ENCODE results near the gene DUS1L. TPM values are rescaled to one million over a fixed set of nuclear protein-coding genes. Genes with fewer than 3 reads are reported as not detected.
A peak's percentile ranks its signal among the peaks of the same experiment; 100 is the strongest.
"Not testable (repeated sequence)": the region's sequence is repeated elsewhere in the genome, so short reads cannot be mapped to it uniquely, and the experiment has no call there.

The DUS1L gene
- total RNA-seq, 2 experiments from 2014 or later, result 132 to 133 TPM

GRCh38 chr17:82042649-82043048, 23.0 kb downstream of the DUS1L start:
- CTCF ChIA-PET, result interaction anchor here (0.6 kb wide), 1 partner anchor 12 kb away, joined by 3 read pairs; no protein-coding TSS in a partner anchor
- H3K4me1 Mint-ChIP-seq (ENCODE audit: low read depth), result peaks cover 10% of the 10 kb centered on the region
- H3K27me3 Mint-ChIP-seq (ENCODE audit: low read depth), result no peaks in the 10 kb centered on the region

GRCh38 chr17:82041144-82041814, 24.3 kb downstream of the DUS1L start:
- CTCF ChIA-PET, result interaction anchor here (2.0 kb wide), 1 partner anchor 11 kb away, joined by 7 read pairs; the partner anchor contains the start of gene RAC3
- peaks cover 14% of the 10 kb centered on the region for H3K4me1 Mint-ChIP-seq (ENCODE audit: low read depth)
- H3K27me3 Mint-ChIP-seq (ENCODE audit: low read depth), result no peaks in the 10 kb centered on the region

More at GRCh38 chr17:82042649-82043048, 23.0 kb downstream of the DUS1L start:
- Mint-ChIP-seq H3K4me3 (no peak overlapping the region), H3K36me3 (ENCODE audit: low read depth) (peaks cover 3% of the 10 kb centered on the region), H3K9me3 (no peaks in the 10 kb centered on the region), H3K27ac (no peak overlapping the region)
- intact Hi-C loops (cut with micrococcal nuclease), result no loop called here
- DNase-seq, result no peak

DNA sequence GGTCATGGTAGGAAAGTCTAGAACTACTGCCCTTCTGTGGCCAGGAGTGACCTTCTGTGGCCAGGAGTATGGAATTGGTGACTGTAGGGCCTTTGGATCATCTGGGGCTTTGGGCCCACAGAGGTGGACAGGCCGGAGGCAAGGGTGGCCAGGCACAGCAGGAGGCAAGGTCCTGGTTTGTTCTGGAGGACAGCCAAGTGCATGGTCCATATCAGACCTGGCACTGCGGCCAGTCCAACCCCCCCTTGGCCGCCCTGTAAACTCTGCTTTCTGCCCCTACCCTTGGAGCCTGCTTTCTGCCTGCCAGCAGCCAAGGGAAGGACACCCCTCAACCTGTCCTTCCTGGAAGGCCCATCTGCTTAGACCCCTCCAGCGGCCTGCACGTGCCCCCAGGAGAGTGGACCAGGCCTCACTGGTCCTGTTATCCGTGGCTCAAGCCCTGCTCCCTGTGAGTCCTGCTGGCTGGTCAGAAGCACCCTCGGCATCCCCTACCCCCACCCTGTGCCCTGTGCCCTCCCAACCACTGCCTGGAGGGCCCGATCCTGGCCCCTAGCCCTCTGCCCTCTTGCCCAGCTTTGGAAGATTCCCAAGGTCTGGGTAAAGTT, 25.8 kb downstream of the DUS1L start:
- CTCF ChIA-PET, result interaction anchor here (2.0 kb wide), 1 partner anchor 9 kb away, joined by 7 read pairs; the partner anchor contains the start of gene RAC3

More at GRCh38 chr17:82041144-82041814, 24.3 kb downstream of the DUS1L start:
- H3K36me3 Mint-ChIP-seq (ENCODE audit: low read depth), result no peaks in the 10 kb centered on the region
- no peaks in the 10 kb centered on the region for H3K9me3 Mint-ChIP-seq
- intact Hi-C loops (cut with micrococcal nuclease), result no loop called here
- H3K27ac Mint-ChIP-seq, result no peak overlapping the region
- no peak for DNase-seq
- no peak overlapping the region for H3K4me3 Mint-ChIP-seq

DNA sequence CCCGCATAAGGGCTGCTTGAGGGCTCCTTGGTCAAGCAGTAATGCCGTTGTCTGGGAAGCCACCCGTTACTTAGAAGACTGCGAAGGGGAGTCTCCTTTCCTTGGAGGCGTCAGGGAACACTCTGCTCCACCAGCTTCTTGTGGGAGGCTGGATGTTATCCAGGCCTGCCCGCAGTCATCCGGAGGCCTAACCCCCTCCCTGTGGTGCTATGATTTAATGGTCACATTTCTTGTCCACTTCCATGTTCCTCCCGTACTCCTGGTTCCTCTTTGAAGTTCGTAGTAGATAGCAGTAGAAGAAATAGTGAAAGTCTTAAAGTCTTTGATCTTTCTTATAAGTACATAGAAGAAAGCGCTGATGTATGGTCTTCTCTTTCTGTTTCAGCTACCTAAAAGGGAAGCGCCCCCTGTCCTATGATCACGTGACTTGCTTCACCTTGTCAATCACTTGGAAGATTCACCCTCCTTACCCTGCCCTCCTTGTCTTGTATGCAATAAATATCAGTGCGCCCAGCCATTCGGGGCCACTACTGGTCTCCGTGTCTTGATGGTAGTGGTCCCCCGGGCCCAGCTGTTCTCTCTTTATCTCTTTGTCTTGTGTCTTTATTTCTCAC, 26.7 kb downstream of the DUS1L start:
- H3K9me3 Mint-ChIP-seq, CTCF ChIA-PET: not testable (repeated sequence)
- intact Hi-C loops (cut with micrococcal nuclease), result loop anchor here (10.0 kb wide), 1 partner anchor 316 kb away; the partner anchor contains the start of gene TEX19

More for the DNA sequence above, 25.8 kb downstream of the DUS1L start:
- Mint-ChIP-seq H3K27ac (no peak overlapping the region), H3K36me3 (ENCODE audit: low read depth) (peaks cover 2% of the 10 kb centered on the region), H3K9me3 (no peaks in the 10 kb centered on the region), H3K27me3 (ENCODE audit: low read depth) (no peaks in the 10 kb centered on the region), H3K4me3 (no peak overlapping the region), H3K4me1 (ENCODE audit: low read depth) (peaks cover 22% of the 10 kb centered on the region)
- no peak for DNase-seq
- intact Hi-C loops (cut with micrococcal nuclease), result loop anchor here (10.0 kb wide), 1 partner anchor 315 kb away; the partner anchor contains the start of gene TEX19

DNA sequence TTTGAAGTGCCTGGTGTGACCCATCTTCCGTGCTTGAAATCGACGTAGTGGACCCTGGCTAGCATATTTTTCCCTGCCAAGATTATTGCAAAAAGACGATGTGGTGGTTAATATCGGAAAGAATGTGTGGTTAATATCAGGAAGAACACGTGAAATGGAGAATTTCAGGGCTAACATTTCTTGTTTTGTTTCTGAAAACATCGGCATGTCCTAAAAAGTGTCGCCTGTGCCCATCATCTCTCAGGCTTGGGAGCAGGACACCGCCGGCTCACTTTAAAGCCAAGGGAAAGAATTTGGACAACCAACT, 27.8 kb downstream of the DUS1L start:
- no peak for DNase-seq
- Mint-ChIP-seq H3K4me3 (peak overlapping the region; percentile 85), H3K27me3 (ENCODE audit: low read depth) (no peaks in the 10 kb centered on the region), H3K9me3 (no peaks in the 10 kb centered on the region), H3K27ac (peak overlapping the region; percentile 82), H3K4me1 (ENCODE audit: low read depth) (peaks cover 22% of the 10 kb centered on the region), H3K36me3 (ENCODE audit: low read depth) (peaks cover 2% of the 10 kb centered on the region)
- CTCF ChIA-PET, result interaction anchor here (0.6 to 1.6 kb wide), 14 partner anchors 9 to 448 kb away, joined by 3 to 6 read pairs (median 4); partner anchors contain the start of genes CENPX and LRRC45
- intact Hi-C loops (cut with micrococcal nuclease), result loop anchor here (1.0 to 10.0 kb wide), 3 partner anchors 15 to 317 kb away; partner anchors contain the start of genes FASN, LRRC45 and TEX19

More for the DNA sequence above, 26.7 kb downstream of the DUS1L start:
- not testable (repeated sequence) for H3K36me3 Mint-ChIP-seq (ENCODE audit: low read depth); H3K27me3 Mint-ChIP-seq (ENCODE audit: low read depth); H3K4me3 Mint-ChIP-seq; H3K27ac Mint-ChIP-seq; DNase-seq
- H3K4me1 Mint-ChIP-seq (ENCODE audit: low read depth), result peaks cover 22% of the 10 kb centered on the region

DNA sequence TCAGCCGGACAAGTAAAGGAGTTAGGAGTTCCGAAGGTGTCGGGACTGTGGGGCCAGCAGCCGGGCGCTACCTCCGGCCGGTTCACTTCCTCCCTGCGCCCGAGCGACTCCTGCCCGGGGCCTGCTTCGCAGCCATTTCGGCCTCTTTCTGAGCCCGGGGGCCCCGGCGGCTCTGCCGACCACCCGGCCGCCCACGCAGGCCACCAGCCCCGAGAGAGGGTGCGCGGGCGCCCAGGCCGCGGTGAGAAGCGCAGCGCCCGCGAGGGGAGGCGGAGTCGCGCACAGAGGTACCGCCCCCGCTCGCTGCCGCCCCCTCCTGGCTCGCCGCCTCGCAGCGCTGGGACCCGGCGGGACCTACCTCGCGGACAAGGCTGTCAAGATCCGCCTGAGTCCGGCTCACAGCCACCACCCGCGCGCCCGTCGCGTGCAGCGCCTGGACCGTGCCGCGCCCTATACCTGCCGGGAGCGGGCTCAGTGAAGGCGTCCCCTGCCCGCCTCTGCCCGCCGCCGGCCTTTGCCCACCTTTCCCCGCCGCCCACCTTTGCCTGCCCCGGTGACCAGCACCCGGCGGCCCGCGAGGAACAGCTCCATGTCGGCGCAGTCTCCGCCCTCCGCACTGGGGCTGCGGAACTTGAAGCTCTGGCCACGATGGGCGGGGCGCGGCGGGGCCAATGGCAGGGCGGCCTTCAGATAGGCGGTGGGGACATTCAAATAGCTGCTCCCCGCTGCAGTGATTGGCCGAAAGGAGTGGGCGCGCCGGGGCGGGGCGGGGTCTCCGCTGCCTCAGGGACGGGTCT, 28.3 kb downstream of the DUS1L start, which contains the start of gene DCXR:
TSS of gene DCXR (minus strand) at position 606 of the 797 bp plus-strand sequence. CDS start at position 591, 15 bp downstream.
- H3K9me3 Mint-ChIP-seq, result no peaks in the 10 kb centered on the region
- peaks cover 22% of the 10 kb centered on the region for H3K4me1 Mint-ChIP-seq (ENCODE audit: low read depth)
- CTCF ChIA-PET, result interaction anchor here (0.6 to 1.6 kb wide), 14 partner anchors 9 to 448 kb away, joined by 3 to 6 read pairs (median 4); partner anchors contain the start of genes CENPX and LRRC45
- DNase-seq, result peak; percentile 96
- H3K27ac Mint-ChIP-seq, result peak within 1 kb of the TSS; percentile 82
- intact Hi-C loops (cut with micrococcal nuclease), result loop anchor here (1.0 to 10.0 kb wide), 3 partner anchors 14 to 318 kb away; partner anchors contain the start of genes FASN, LRRC45 and TEX19
- peaks cover 2% of the 10 kb centered on the region for H3K36me3 Mint-ChIP-seq (ENCODE audit: low read depth)
- no peaks in the 10 kb centered on the region for H3K27me3 Mint-ChIP-seq (ENCODE audit: low read depth)
- H3K4me3 Mint-ChIP-seq, result peak within 1 kb of the TSS; percentile 85

DNA sequence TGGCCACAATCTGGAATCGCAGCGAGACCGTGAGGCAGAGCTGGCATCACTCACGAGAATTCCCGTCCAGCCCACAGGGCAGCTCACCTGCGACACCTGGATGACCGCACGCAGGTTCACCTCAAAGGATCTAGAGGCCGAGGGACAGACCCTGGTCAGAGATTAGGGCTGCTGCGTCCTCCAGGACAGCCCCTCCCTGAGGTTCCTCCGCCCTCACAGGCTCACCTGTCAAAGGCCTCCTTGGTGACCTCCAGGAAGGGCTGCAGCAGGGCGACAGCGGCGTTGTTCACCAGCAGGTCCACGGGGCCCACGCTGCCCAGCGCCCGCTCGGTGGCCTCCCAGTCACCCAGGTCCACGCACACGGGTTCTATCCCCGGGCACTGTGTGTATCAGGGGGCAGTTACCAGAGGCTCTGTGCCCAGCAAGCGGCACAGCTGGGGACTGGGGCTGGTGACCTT, 28.9 kb downstream of the DUS1L start:
- CTCF ChIA-PET, result interaction anchor here (1.6 kb wide), 1 partner anchor 15 kb away, joined by 3 read pairs; no protein-coding TSS in a partner anchor
- Mint-ChIP-seq H3K4me1 (ENCODE audit: low read depth) (peaks cover 22% of the 10 kb centered on the region), H3K27ac (no peak overlapping the region), H3K4me3 (peak overlapping the region; percentile 85), H3K9me3 (no peaks in the 10 kb centered on the region), H3K27me3 (ENCODE audit: low read depth) (no peaks in the 10 kb centered on the region), H3K36me3 (ENCODE audit: low read depth) (peaks cover 2% of the 10 kb centered on the region)
- DNase-seq, result no peak
- intact Hi-C loops (cut with micrococcal nuclease), result loop anchor here (1.0 to 10.0 kb wide), 3 partner anchors 13 to 318 kb away; partner anchors contain the start of genes FASN, LRRC45 and TEX19

- peaks cover 22% of the 10 kb centered on the region for H3K4me1 Mint-ChIP-seq (ENCODE audit: low read depth)
- H3K9me3 Mint-ChIP-seq, result no peaks in the 10 kb centered on the region
- H3K27me3 Mint-ChIP-seq (ENCODE audit: low read depth), result no peaks in the 10 kb centered on the region
- no peak for DNase-seq
- CTCF ChIA-PET, result interaction anchor here (1.6 to 2.1 kb wide), 2 partner anchors 14 to 77 kb away, joined by 3 to 7 read pairs; no protein-coding TSS in a partner anchor
- intact Hi-C loops (cut with micrococcal nuclease), result loop anchor here (10.0 kb wide), 1 partner anchor 319 kb away; the partner anchor contains the start of gene TEX19
- no peak overlapping the region for H3K27ac Mint-ChIP-seq
- peak overlapping the region; percentile 85 for H3K4me3 Mint-ChIP-seq
- peaks cover 2% of the 10 kb centered on the region for H3K36me3 Mint-ChIP-seq (ENCODE audit: low read depth)
Measured at GRCh38 chr17:82035956-82036633, 29.5 kb downstream of the DUS1L start.

- Mint-ChIP-seq H3K9me3 (no peaks in the 10 kb centered on the region), H3K4me3 (peak overlapping the region; percentile 85), H3K27ac (no peak overlapping the region), H3K27me3 (ENCODE audit: low read depth) (no peaks in the 10 kb centered on the region), H3K36me3 (ENCODE audit: low read depth) (peaks cover 2% of the 10 kb centered on the region), H3K4me1 (ENCODE audit: low read depth) (peaks cover 22% of the 10 kb centered on the region)
- CTCF ChIA-PET, result interaction anchor here (2.1 kb wide), 1 partner anchor 76 kb away, joined by 7 read pairs; no protein-coding TSS in a partner anchor
- no peak for DNase-seq
- intact Hi-C loops (cut with micrococcal nuclease), result loop anchor here (10.0 kb wide), 1 partner anchor 319 kb away; the partner anchor contains the start of gene TEX19
Measured at GRCh38 chr17:82035488-82035887, 30.1 kb downstream of the DUS1L start.

GRCh38 chr17:82034371-82035011, 31.1 kb downstream of the DUS1L start:
- Mint-ChIP-seq H3K27ac (no peak overlapping the region), H3K4me1 (ENCODE audit: low read depth) (peaks cover 25% of the 10 kb centered on the region), H3K4me3 (no peak overlapping the region), H3K36me3 (ENCODE audit: low read depth) (peaks cover 5% of the 10 kb centered on the region), H3K9me3 (no peaks in the 10 kb centered on the region), H3K27me3 (ENCODE audit: low read depth) (no peaks in the 10 kb centered on the region)
- CTCF ChIA-PET, result interaction anchor here (2.1 to 2.3 kb wide), 2 partner anchors 75 to 120 kb away, joined by 6 to 7 read pairs; no protein-coding TSS in a partner anchor
- DNase-seq, result no peak
- intact Hi-C loops (cut with micrococcal nuclease), result loop anchor here (10.0 kb wide), 1 partner anchor 320 kb away; the partner anchor contains the start of gene TEX19
